Measurements from ENCODE around the gene VWA3B.
"Not testable (repeated sequence)": the region's sequence is repeated elsewhere in the genome, so short reads cannot be mapped to it uniquely, and the experiment has no call there.

The VWA3B gene

GRCh38 chr2:98086491-98087446 is at the start of gene VWA3B:
Gene VWA3B (plus strand): TSS chr2:98087167. CDS start chr2:98093093, 5,926 bp downstream.
- DNase-seq (ENCODE audit: low read depth in 2 of 2) = no peak

- DNase-seq (ENCODE audit: low read depth in 2 of 2) = no peak
Measured at GRCh38 chr2:98037206-98037605, 49.8 kb upstream of the VWA3B start.

- DNase-seq (ENCODE audit: low read depth in 2 of 2) = no peak
Measured at GRCh38 chr2:98037666-98038336, 49.2 kb upstream of the VWA3B start.

- DNase-seq (ENCODE audit: low read depth in 2 of 2) = no peak
Measured at GRCh38 chr2:98039085-98039756, 47.7 kb upstream of the VWA3B start.

- no peak for DNase-seq (ENCODE audit: low read depth in 2 of 2)
Measured at GRCh38 chr2:98040331-98040939, 46.5 kb upstream of the VWA3B start.

GRCh38 chr2:98043101-98043500 is 43.9 kb upstream of the VWA3B start:
- DNase-seq (ENCODE audit: low read depth in 2 of 2) = no peak

- DNase-seq (ENCODE audit: low read depth in 2 of 2) = not testable (repeated sequence)
Measured at GRCh38 chr2:98044730-98045129, 42.2 kb upstream of the VWA3B start.

GRCh38 chr2:98050070-98050469 is 36.9 kb upstream of the VWA3B start:
- no peak for DNase-seq (ENCODE audit: low read depth in 2 of 2)

GRCh38 chr2:98058191-98058975 is 28.6 kb upstream of the VWA3B start:
- DNase-seq (ENCODE audit: low read depth in 2 of 2) = no peak

GRCh38 chr2:98060277-98060676 is 26.7 kb upstream of the VWA3B start:
- DNase-seq (ENCODE audit: low read depth in 2 of 2) = no peak

- no peak for DNase-seq (ENCODE audit: low read depth in 2 of 2)
Measured at GRCh38 chr2:98063291-98063854, 23.6 kb upstream of the VWA3B start.

- DNase-seq (ENCODE audit: low read depth in 2 of 2) = no peak
Measured at GRCh38 chr2:98065808-98066207, 21.2 kb upstream of the VWA3B start.

- no peak for DNase-seq (ENCODE audit: low read depth in 2 of 2)
Measured at GRCh38 chr2:98067160-98067559, 19.8 kb upstream of the VWA3B start.

- DNase-seq (ENCODE audit: low read depth in 2 of 2) = no peak
Measured at GRCh38 chr2:98070081-98070480, 16.9 kb upstream of the VWA3B start.

GRCh38 chr2:98072442-98072841 is 14.5 kb upstream of the VWA3B start:
- no peak for DNase-seq (ENCODE audit: low read depth in 2 of 2)

- DNase-seq (ENCODE audit: low read depth in 2 of 2) = no peak
Measured at GRCh38 chr2:98078701-98079100, 8.3 kb upstream of the VWA3B start.

GRCh38 chr2:98084151-98084868 is 2.7 kb upstream of the VWA3B start:
- no peak for DNase-seq (ENCODE audit: low read depth in 2 of 2)

- DNase-seq (ENCODE audit: low read depth in 2 of 2) = no peak
Measured at GRCh38 chr2:98084869-98085238, 2.1 kb upstream of the VWA3B start.

GRCh38 chr2:98085649-98086048 is 1.3 kb upstream of the VWA3B start:
- no peak for DNase-seq (ENCODE audit: low read depth in 2 of 2)

GRCh38 chr2:98087447-98088020 is 567 bp downstream of the VWA3B start:
- no peak for DNase-seq (ENCODE audit: low read depth in 2 of 2)
